Liver (tissue), 9 donors: ENCODE data around the gene COL15A1. TPM values are rescaled to one million over a fixed set of nuclear protein-coding genes. Genes with fewer than 3 reads are reported as not detected.

ENCODE experiments used
- DNase-seq: peaks from one replicate; pipeline ENCODE4 v3.0.0-alpha.2; 2017; ENCODE audit warnings: low spot score
- H3K27ac ChIP-seq, 2 donors: one replicate each; pipeline ENCODE4 v1.7.0; 2013; ENCODE audit warnings: inconsistent platforms in 2 of 2, low read length in 2 of 2, control low read depth in 1 of 2, low read depth in 1 of 2, mild to moderate bottlenecking in 1 of 2
- H3K27me3 ChIP-seq, 4 donors: one replicate each; pipeline versions ENCODE4 v1.6.1 to v1.7.0; 2013; ENCODE audit warnings: low read length in 3 of 4, inconsistent platforms in 1 of 4, mild to moderate bottlenecking in 1 of 4, moderate library complexity in 1 of 4; ENCODE audit not compliant: control insufficient read depth in 4 of 4, insufficient read depth in 4 of 4
- H3K36me3 ChIP-seq, 4 donors: one replicate each; pipeline versions ENCODE4 v1.6.1 to v1.7.0; 2013; ENCODE audit warnings: low read length in 3 of 4, mild to moderate bottlenecking in 3 of 4, low read depth in 1 of 4, moderate library complexity in 1 of 4; ENCODE audit not compliant: control insufficient read depth in 4 of 4, insufficient read depth in 3 of 4
- H3K4me1 ChIP-seq, 4 donors: one replicate each; pipeline versions ENCODE4 v1.6.1 to v1.7.0; 2013; ENCODE audit warnings: low read length in 3 of 4, mild to moderate bottlenecking in 3 of 4, moderate library complexity in 1 of 4; ENCODE audit not compliant: control insufficient read depth in 4 of 4, insufficient read depth in 4 of 4
- H3K4me3 ChIP-seq, 3 donors: one replicate each; pipeline versions ENCODE4 v1.6.1 to v1.7.0; 2013; ENCODE audit warnings: low read length in 3 of 3, control low read depth in 1 of 3, low read depth in 1 of 3, mild to moderate bottlenecking in 1 of 3
- H3K9ac ChIP-seq, 2 donors: one replicate each; pipeline ENCODE4 v1.7.0; 2013; ENCODE audit warnings: low read length in 2 of 2, mild to moderate bottlenecking in 2 of 2, moderate library complexity in 2 of 2, control low read depth in 1 of 2, low read depth in 1 of 2
- H3K9me3 ChIP-seq, 4 donors: one replicate each; pipeline versions ENCODE4 v1.6.1 to v1.7.0; 2013; ENCODE audit warnings: low read length in 3 of 4; ENCODE audit not compliant: control insufficient read depth in 4 of 4
- ATF3 ChIP-seq: IDR thresholded peaks from 2 replicates; pipeline ENCODE4 v1.6.1; 2016; ENCODE audit warnings: antibody characterized with exemption
- EGR1 ChIP-seq, 2 donors: IDR thresholded peaks; 2 replicates each; pipeline ENCODE4 v1.6.1; 2016 to 2018; ENCODE audit warnings: antibody characterized with exemption in 2 of 2, low read depth in 2 of 2
- FOXA1 ChIP-seq: IDR thresholded peaks from 2 replicates; pipeline ENCODE4 v1.6.1; 2016; ENCODE audit warnings: antibody characterized with exemption
- FOXA2 ChIP-seq: IDR thresholded peaks from 2 replicates; pipeline ENCODE4 v1.6.1; 2016; ENCODE audit warnings: antibody characterized with exemption
- GABPA ChIP-seq, 2 donors: IDR thresholded peaks in 1 of 2; conservative IDR thresholded peaks in 1 of 2; 2 replicates each; pipeline ENCODE4 v1.6.1; 2016; ENCODE audit warnings: antibody characterized with exemption in 2 of 2, mild to moderate bottlenecking in 1 of 2, moderate library complexity in 1 of 2
- HNF4A ChIP-seq, 2 donors: conservative IDR thresholded peaks; 2 replicates each; pipeline ENCODE4 v1.6.1; 2016; ENCODE audit warnings: antibody characterized with exemption in 2 of 2, mild to moderate bottlenecking in 2 of 2
- HNF4G ChIP-seq: IDR thresholded peaks from 2 replicates; pipeline ENCODE4 v1.6.1; 2016; ENCODE audit warnings: antibody characterized with exemption
- MAX ChIP-seq: IDR thresholded peaks from 2 replicates; pipeline ENCODE4 v1.6.1; 2016; ENCODE audit warnings: antibody characterized with exemption
- REST ChIP-seq: IDR thresholded peaks from 2 replicates; pipeline ENCODE4 v1.6.1; 2016; ENCODE audit warnings: antibody characterized with exemption, mild to moderate bottlenecking
- RXRA ChIP-seq, 2 donors: IDR thresholded peaks; 2 replicates each; pipeline ENCODE4 v1.6.1; 2017 to 2018; ENCODE audit warnings: antibody characterized with exemption in 2 of 2, mild to moderate bottlenecking in 1 of 2
- SP1 ChIP-seq: IDR thresholded peaks from 2 replicates; pipeline ENCODE4 v1.6.1; 2018; ENCODE audit warnings: antibody characterized with exemption, mild to moderate bottlenecking
- ZBTB33 ChIP-seq: IDR thresholded peaks from 2 replicates; pipeline ENCODE4 v1.6.1; 2016; ENCODE audit warnings: antibody characterized with exemption
- WGBS: extraction: QIAGEN DNeasy Blood & Tissue Kit; methylation state at CpG from one replicate; pipeline ENCODE4 v1.1.7; 2013; 5-methylcytosine and 5-hydroxymethylcytosine counted together
- polyA plus RNA-seq, 2 donors: library from polyadenylated mRNA; stranded (reverse) in 1 of 2; unstranded in 1 of 2; fragments of 200-250 nt in 1 of 2; fragments of >200 nt in 1 of 2; fragmentation: Nextera tagmentation in 1 of 2; extraction: Ambion mirVana in 1 of 2; gene quantifications; one replicate each; pipeline versions ENCODE4 v1.2.1 to v1.2.3, GENCODE V29; 2013 to 2015
- total RNA-seq, 2 donors: library from RNA; depleted of rRNA; stranded (reverse); fragments of >200 nt; gene quantifications; one replicate each; pipeline ENCODE4 v1.2.3, GENCODE V29; 2014
- donor health status: healthy.
- donor health status: healthy.
- donor health status: healthy.
- donor health status: healthy.
- donor health status: healthy.

The COL15A1 gene
- total and polyA plus RNA-seq, 4 donors = 0.10 to 0.42 (median 0.24) TPM

GRCh38 chr9:99072040-99072394 lies 128.3 kb downstream of the COL15A1 start:
- no peaks in the 10 kb centered on the region for H3K4me1 ChIP-seq
- peaks cover 0 to 5% (median 0%) of the 10 kb centered on the region in 4 donors for H3K27me3 ChIP-seq
- DNase-seq = no peak
- no peak for TF ChIP-seq FOXA1
- no peak for TF ChIP-seq REST
- no peak for TF ChIP-seq HNF4G
- no peak for TF ChIP-seq ATF3
- no peak for TF ChIP-seq ZBTB33
- no peak for TF ChIP-seq EGR1 (IDR thresholded peaks at IDR 0.05; ENCODE audit: low read depth in 2 of 2)
- no peak for TF ChIP-seq FOXA2
- TF ChIP-seq HNF4A (conservative IDR thresholded peaks at IDR 0.05) = no peak
- no peak for TF ChIP-seq RXRA (IDR thresholded peaks at IDR 0.05)
- no peak for TF ChIP-seq GABPA (IDR thresholded peaks at IDR 0.05 in 1 of 2, conservative IDR thresholded peaks at IDR 0.05 in 1 of 2)
- TF ChIP-seq MAX = no peak
- WGBS = 91% methylated on average over 6 of the region's 6 CpGs
- no peaks in the 10 kb centered on the region for H3K9me3 ChIP-seq
- no peak overlapping the region for H3K4me3 ChIP-seq
- no peaks in the 10 kb centered on the region for H3K36me3 ChIP-seq
- no peak overlapping the region for H3K9ac ChIP-seq
- H3K27ac ChIP-seq = no peak overlapping the region

- Histone ChIP-seq H3K27ac (no peak overlapping the region), H3K9ac (no peak overlapping the region), H3K9me3 (no peaks in the 10 kb centered on the region), H3K4me3 (no peak overlapping the region), H3K4me1 (no peaks in the 10 kb centered on the region), H3K27me3 (peaks cover 0 to 5% (median 0%) of the 10 kb centered on the region in 4 donors), H3K36me3 (no peaks in the 10 kb centered on the region)
- no peak for TF ChIP-seq HNF4G
- TF ChIP-seq SP1 = no peak
- no peak for TF ChIP-seq FOXA2
- TF ChIP-seq ATF3 = no peak
- DNase-seq = no peak
- 74% methylated on average over 2 of the region's 2 CpGs for WGBS
These were observed 129.6 kb downstream of the COL15A1 start for GRCh38 chr9:99073347-99073746.
